Right lobe of liver (tissue), 4 donors: Measurements from ENCODE around the gene TMEM129.

Source experiments
- CTCF ChIP-seq, 4 donors: fragments of 200-600 bp in 3 of 4; fragments of 450-650 bp in 1 of 4; IDR thresholded peaks; one replicate each; pipeline versions ENCODE4 v1.5.1 to v1.8.0; 2016 to 2022; ENCODE audit warnings: antibody characterized with exemption in 4 of 4, mild to moderate bottlenecking in 2 of 4
- POLR2A ChIP-seq: fragments of 450-650 bp; IDR thresholded peaks from one replicate; pipeline ENCODE4 v1.6.1; 2017; ENCODE audit warnings: antibody characterized with exemption, mild to moderate bottlenecking
- donor health status: DM: no; HTN: no; CAD: no.
- donor health status: DM: no; HTN: no; CAD: no.
- donor health status: DM: no; HTN: yes; CAD: no.

- no peak for TF ChIP-seq CTCF (IDR thresholded peaks at IDR 0.05)
- TF ChIP-seq POLR2A, result no peak
Observed at GRCh38 chr4:1767061-1767769, 46.1 kb upstream of the TMEM129 start.
